ENCODE results near the gene IFT81. TPM values are rescaled to one million over a fixed set of nuclear protein-coding genes. Genes with fewer than 3 reads are reported as not detected.

The IFT81 gene
- total RNA-seq, 1 donor from 2014 or later: 13.1 TPM

DNA sequence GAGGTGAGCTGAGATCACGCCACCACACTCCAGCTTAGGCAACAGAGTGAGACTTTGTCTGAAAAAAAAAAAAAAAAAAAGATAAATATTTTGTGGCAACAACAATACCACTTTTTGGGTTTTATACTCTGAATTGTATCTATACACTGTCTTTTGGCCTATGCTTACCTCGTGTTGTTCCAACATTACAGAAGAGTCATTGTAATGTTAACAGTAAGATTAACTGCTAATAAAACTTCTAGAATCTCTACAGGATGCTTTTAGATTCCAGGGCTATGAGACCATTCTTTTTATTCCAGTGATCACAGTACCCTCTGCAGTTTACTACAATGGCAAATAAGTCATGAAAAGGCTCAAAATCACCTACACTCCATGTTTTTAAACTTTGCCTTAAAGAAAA, 11.6 kb downstream of the IFT81 start:
- DNase-seq (ENCODE audit: extremely low spot score, unreplicated experiment): no peak
- H3K9me3 Mint-ChIP-seq (ENCODE audit: unreplicated experiment): no peaks in the 10 kb centered on the region
- peaks cover 39% of the 10 kb centered on the region for H3K36me3 Mint-ChIP-seq (ENCODE audit: unreplicated experiment)
- H3K4me3 Mint-ChIP-seq (ENCODE audit: unreplicated experiment): no peak overlapping the region
- H3K27ac Mint-ChIP-seq (ENCODE audit: unreplicated experiment): no peak overlapping the region
- H3K4me1 Mint-ChIP-seq (ENCODE audit: unreplicated experiment): no peaks in the 10 kb centered on the region
- no peaks in the 10 kb centered on the region for H3K27me3 Mint-ChIP-seq (ENCODE audit: unreplicated experiment)
- TF ChIP-seq, protein P1, sequence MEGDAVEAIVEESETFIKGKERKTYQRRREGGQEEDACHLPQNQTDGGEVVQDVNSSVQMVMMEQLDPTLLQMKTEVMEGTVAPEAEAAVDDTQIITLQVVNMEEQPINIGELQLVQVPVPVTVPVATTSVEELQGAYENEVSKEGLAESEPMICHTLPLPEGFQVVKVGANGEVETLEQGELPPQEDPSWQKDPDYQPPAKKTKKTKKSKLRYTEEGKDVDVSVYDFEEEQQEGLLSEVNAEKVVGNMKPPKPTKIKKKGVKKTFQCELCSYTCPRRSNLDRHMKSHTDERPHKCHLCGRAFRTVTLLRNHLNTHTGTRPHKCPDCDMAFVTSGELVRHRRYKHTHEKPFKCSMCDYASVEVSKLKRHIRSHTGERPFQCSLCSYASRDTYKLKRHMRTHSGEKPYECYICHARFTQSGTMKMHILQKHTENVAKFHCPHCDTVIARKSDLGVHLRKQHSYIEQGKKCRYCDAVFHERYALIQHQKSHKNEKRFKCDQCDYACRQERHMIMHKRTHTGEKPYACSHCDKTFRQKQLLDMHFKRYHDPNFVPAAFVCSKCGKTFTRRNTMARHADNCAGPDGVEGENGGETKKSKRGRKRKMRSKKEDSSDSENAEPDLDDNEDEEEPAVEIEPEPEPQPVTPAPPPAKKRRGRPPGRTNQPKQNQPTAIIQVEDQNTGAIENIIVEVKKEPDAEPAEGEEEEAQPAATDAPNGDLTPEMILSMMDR (IDR thresholded peaks at IDR 0.05): no peak

DNA sequence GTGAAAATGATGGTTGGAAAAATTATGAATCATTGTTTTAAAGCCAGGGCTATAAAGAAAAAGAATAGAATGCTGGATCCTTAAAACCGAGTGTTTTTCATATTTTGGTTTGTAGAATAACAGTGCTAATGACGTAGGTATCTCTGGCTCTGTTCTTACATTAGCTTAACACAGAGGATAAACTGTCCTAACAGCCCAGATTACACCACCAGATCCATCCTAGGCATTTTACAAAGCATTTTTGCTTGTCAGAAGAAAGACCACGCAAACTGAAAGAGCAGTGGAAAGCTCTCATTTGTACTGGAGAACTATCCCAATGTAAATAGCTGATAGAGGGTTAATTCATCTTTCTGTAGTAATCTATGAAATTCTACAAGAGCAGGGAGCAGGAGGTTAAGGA, 13.6 kb downstream of the IFT81 start:
- H3K9me3 Mint-ChIP-seq (ENCODE audit: unreplicated experiment): no peaks in the 10 kb centered on the region
- H3K27me3 Mint-ChIP-seq (ENCODE audit: unreplicated experiment): no peaks in the 10 kb centered on the region
- TF ChIP-seq, protein P1 (IDR thresholded peaks at IDR 0.05): no peak
- H3K4me1 Mint-ChIP-seq (ENCODE audit: unreplicated experiment): no peaks in the 10 kb centered on the region
- no peak for DNase-seq (ENCODE audit: extremely low spot score, unreplicated experiment)
- peaks cover 32% of the 10 kb centered on the region for H3K36me3 Mint-ChIP-seq (ENCODE audit: unreplicated experiment)
- H3K27ac Mint-ChIP-seq (ENCODE audit: unreplicated experiment): no peak overlapping the region
- H3K4me3 Mint-ChIP-seq (ENCODE audit: unreplicated experiment): no peak overlapping the region

DNA sequence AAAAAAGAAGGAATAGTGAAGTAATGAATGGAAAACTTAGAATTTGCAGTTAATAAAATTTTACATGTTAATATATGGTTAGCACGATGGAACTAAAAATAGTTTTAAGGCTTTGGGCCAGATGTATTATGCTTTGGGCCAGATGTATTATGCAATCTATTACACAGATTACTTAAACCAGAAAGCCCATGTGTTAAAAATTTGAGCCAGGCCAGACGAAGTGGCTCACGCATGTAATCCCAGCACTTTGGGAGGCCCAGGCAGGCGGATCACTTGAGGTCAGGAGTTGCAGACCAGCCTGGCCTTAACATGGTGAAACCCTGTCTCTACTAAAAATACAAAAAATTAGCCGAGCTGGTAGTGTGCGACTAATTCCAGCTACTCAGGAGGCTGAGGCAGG, 17.2 kb downstream of the IFT81 start:
- TF ChIP-seq, protein P1 (IDR thresholded peaks at IDR 0.05): no peak
- Mint-ChIP-seq H3K4me1 (ENCODE audit: unreplicated experiment) (no peaks in the 10 kb centered on the region), H3K27me3 (ENCODE audit: unreplicated experiment) (no peaks in the 10 kb centered on the region), H3K36me3 (ENCODE audit: unreplicated experiment) (peaks cover 16% of the 10 kb centered on the region), H3K27ac (ENCODE audit: unreplicated experiment) (no peak overlapping the region), H3K9me3 (ENCODE audit: unreplicated experiment) (no peaks in the 10 kb centered on the region), H3K4me3 (ENCODE audit: unreplicated experiment) (no peak overlapping the region)
- DNase-seq (ENCODE audit: extremely low spot score, unreplicated experiment): no peak

DNA sequence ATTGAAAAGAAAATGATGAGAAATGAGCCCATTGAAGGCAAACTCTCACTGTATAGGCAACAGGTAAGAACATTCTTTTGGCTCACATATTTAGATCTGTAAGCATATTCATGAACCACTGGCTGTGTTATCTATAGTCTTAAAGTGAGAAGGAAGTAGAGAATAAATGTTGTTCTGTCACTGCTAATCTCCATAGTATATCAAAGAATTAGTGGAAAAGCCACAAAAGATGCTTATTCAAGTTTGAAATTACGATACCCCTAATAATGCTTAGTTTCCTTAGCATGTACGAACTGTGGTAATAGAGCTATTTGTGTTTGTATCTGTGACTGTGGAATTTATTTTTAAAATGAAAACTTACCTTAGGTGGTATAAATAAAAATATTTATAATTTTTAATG, 22.8 kb downstream of the IFT81 start:
- no peak for DNase-seq (ENCODE audit: extremely low spot score, unreplicated experiment)
- Mint-ChIP-seq H3K4me1 (ENCODE audit: unreplicated experiment) (no peaks in the 10 kb centered on the region), H3K4me3 (ENCODE audit: unreplicated experiment) (no peak overlapping the region), H3K27me3 (ENCODE audit: unreplicated experiment) (no peaks in the 10 kb centered on the region), H3K36me3 (ENCODE audit: unreplicated experiment) (peaks cover 30% of the 10 kb centered on the region), H3K9me3 (ENCODE audit: unreplicated experiment) (no peaks in the 10 kb centered on the region), H3K27ac (ENCODE audit: unreplicated experiment) (no peak overlapping the region)
- TF ChIP-seq, protein P1 (IDR thresholded peaks at IDR 0.05): no peak

DNA sequence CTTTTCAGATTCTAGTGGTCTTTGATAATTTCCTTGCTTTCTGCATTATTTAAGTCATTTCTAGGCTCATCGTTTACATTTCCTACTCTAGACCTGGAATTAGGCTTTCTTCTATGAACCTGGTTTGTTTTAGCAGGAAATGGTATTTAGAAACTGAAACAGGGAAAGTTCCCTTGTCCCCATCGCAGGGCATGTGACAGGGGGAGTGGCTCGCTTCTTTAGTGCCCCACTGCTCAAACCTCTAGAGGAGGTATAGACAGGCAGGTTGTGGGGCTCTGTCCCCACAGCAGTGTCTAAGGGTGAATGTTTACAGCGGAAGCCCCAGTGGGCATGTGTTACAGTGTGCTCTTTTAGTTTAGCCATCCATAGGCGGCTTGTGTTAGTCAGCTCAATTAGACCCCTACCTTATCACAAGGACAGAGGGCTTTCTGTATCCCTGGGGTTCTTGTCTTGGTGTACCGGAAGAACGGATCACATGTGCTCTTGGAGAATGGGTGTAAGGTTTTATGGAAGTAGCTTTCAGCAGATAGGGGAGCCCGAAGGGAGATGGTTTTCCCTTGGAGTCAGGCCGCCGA, 25.0 kb downstream of the IFT81 start:
- no peak overlapping the region for H3K4me3 Mint-ChIP-seq (ENCODE audit: unreplicated experiment)
- H3K36me3 Mint-ChIP-seq (ENCODE audit: unreplicated experiment): peaks cover 34% of the 10 kb centered on the region
- H3K27me3 Mint-ChIP-seq (ENCODE audit: unreplicated experiment): no peaks in the 10 kb centered on the region
- TF ChIP-seq, protein P1 (IDR thresholded peaks at IDR 0.05): no peak
- no peak for DNase-seq (ENCODE audit: extremely low spot score, unreplicated experiment)
- H3K9me3 Mint-ChIP-seq (ENCODE audit: unreplicated experiment): no peaks in the 10 kb centered on the region
- H3K27ac Mint-ChIP-seq (ENCODE audit: unreplicated experiment): no peak overlapping the region
- no peaks in the 10 kb centered on the region for H3K4me1 Mint-ChIP-seq (ENCODE audit: unreplicated experiment)
